Measurements from ENCODE around the gene TGFBR3. TPM values are rescaled to one million over a fixed set of nuclear protein-coding genes. Genes with fewer than 3 reads are reported as not detected.
"Not testable (repeated sequence)": the region's sequence is repeated elsewhere in the genome, so short reads cannot be mapped to it uniquely, and the experiment has no call there.

TGFBR3 gene
- total RNA-seq, 4 donors from 2014 or later = 16.3 to 90.0 (median 54.7) TPM

GRCh38 chr1:91844862-91845528 is 41.0 kb downstream of the TGFBR3 start:
- no peak for TF ChIP-seq POLR2A (IDR thresholded peaks at IDR 0.05)
- TF ChIP-seq CTCF (IDR thresholded peaks at IDR 0.05) = no peak
- Histone ChIP-seq H3K4me3 (no peak overlapping the region), H3K27me3 (no peaks in the 10 kb centered on the region), H3K9me3 (no peaks in the 10 kb centered on the region), H3K4me1 (peaks cover 0 to 47% (median 4%) of the 10 kb centered on the region in 4 donors), H3K27ac (peak overlapping the region in 3 of 4 donors; percentile 42 to 67 (median 53)), H3K36me3 (no peaks in the 10 kb centered on the region)
- DNase-seq = peak in 1 of 3 donors; percentile 60

GRCh38 chr1:91843843-91844242 is 42.1 kb downstream of the TGFBR3 start:
- no peaks in the 10 kb centered on the region for H3K9me3 ChIP-seq
- H3K4me1 ChIP-seq = peaks cover 0 to 47% (median 4%) of the 10 kb centered on the region in 4 donors
- H3K36me3 ChIP-seq = no peaks in the 10 kb centered on the region
- no peak overlapping the region for H3K4me3 ChIP-seq
- no peaks in the 10 kb centered on the region for H3K27me3 ChIP-seq
- no peak for DNase-seq
- TF ChIP-seq POLR2A (IDR thresholded peaks at IDR 0.05) (no peak), CTCF (IDR thresholded peaks at IDR 0.05) (no peak)
- H3K27ac ChIP-seq = peak overlapping the region in 1 of 4 donors; percentile 67

- DNase-seq = no peak
- Histone ChIP-seq H3K36me3 (no peaks in the 10 kb centered on the region), H3K27ac (no peak overlapping the region), H3K4me3 (no peak overlapping the region), H3K9me3 (no peaks in the 10 kb centered on the region), H3K27me3 (no peaks in the 10 kb centered on the region), H3K4me1 (peaks cover 0 to 43% (median 4%) of the 10 kb centered on the region in 4 donors)
- TF ChIP-seq CTCF (IDR thresholded peaks at IDR 0.05) (no peak), POLR2A (IDR thresholded peaks at IDR 0.05) (no peak)
Measured at GRCh38 chr1:91842563-91842962, 43.4 kb downstream of the TGFBR3 start.

GRCh38 chr1:91842056-91842455 is 43.9 kb downstream of the TGFBR3 start:
- DNase-seq = no peak
- H3K27ac ChIP-seq = no peak overlapping the region
- H3K36me3 ChIP-seq = no peaks in the 10 kb centered on the region
- H3K4me1 ChIP-seq = peaks cover 0 to 40% (median 4%) of the 10 kb centered on the region in 4 donors
- H3K4me3 ChIP-seq = no peak overlapping the region
- no peaks in the 10 kb centered on the region for H3K27me3 ChIP-seq
- H3K9me3 ChIP-seq = no peaks in the 10 kb centered on the region
- no peak for TF ChIP-seq POLR2A (IDR thresholded peaks at IDR 0.05)

GRCh38 chr1:91840276-91840675 is 45.7 kb downstream of the TGFBR3 start:
- not testable (repeated sequence) for H3K9me3 ChIP-seq, H3K27me3 ChIP-seq, H3K27ac ChIP-seq, DNase-seq, H3K36me3 ChIP-seq, H3K4me3 ChIP-seq
- peaks cover 0 to 23% (median 0%) of the 10 kb centered on the region in 4 donors for H3K4me1 ChIP-seq

- H3K27me3 ChIP-seq = no peaks in the 10 kb centered on the region
- peak overlapping the region in 1 of 4 donors; percentile 27 for H3K27ac ChIP-seq
- H3K9me3 ChIP-seq = no peaks in the 10 kb centered on the region
- no peak for TF ChIP-seq POLR2A (IDR thresholded peaks at IDR 0.05)
- no peak for TF ChIP-seq CTCF (IDR thresholded peaks at IDR 0.05)
- peaks cover 0 to under 1% (median 0%) of the 10 kb centered on the region in 4 donors for H3K4me1 ChIP-seq
- H3K4me3 ChIP-seq = no peak overlapping the region
- H3K36me3 ChIP-seq = no peaks in the 10 kb centered on the region
- DNase-seq = no peak
Measured at GRCh38 chr1:91836331-91837040, 49.5 kb downstream of the TGFBR3 start.

Data from Peyer's patch (tissue), 4 donors.